ENCODE results near the gene SSR3. TPM values are rescaled to one million over a fixed set of nuclear protein-coding genes. Genes with fewer than 3 reads are reported as not detected.

Gene SSR3
- total RNA-seq, 1 donor from 2014 or later: 217 TPM

GRCh38 chr3:156587760-156588069 is 32.8 kb upstream of the SSR3 start:
- DNase-seq (ENCODE audit: low read depth): no peak
- H3K4me3 ChIP-seq (ENCODE audit: low read depth, low read length): no peak overlapping the region
- H3K27me3 ChIP-seq (ENCODE audit: control insufficient read depth, insufficient read depth, low read length): no peaks in the 10 kb centered on the region
- TF ChIP-seq CTCF (IDR thresholded peaks at IDR 0.05; ENCODE audit: insufficient read depth, low read length, poor library complexity, severe bottlenecking): no peak
- no peaks in the 10 kb centered on the region for H3K36me3 ChIP-seq (ENCODE audit: control insufficient read depth, insufficient read depth, low read length)

- DNase-seq (ENCODE audit: low read depth): no peak
- Histone ChIP-seq H3K4me3 (ENCODE audit: low read depth, low read length) (no peak overlapping the region), H3K27me3 (ENCODE audit: control insufficient read depth, insufficient read depth, low read length) (no peaks in the 10 kb centered on the region), H3K36me3 (ENCODE audit: control insufficient read depth, insufficient read depth, low read length) (no peaks in the 10 kb centered on the region)
- no peak for TF ChIP-seq CTCF (IDR thresholded peaks at IDR 0.05; ENCODE audit: insufficient read depth, low read length, poor library complexity, severe bottlenecking)
Measured at GRCh38 chr3:156586905-156587759, 32.2 kb upstream of the SSR3 start.

- Histone ChIP-seq H3K36me3 (ENCODE audit: control insufficient read depth, insufficient read depth, low read length) (no peaks in the 10 kb centered on the region), H3K27me3 (ENCODE audit: control insufficient read depth, insufficient read depth, low read length) (no peaks in the 10 kb centered on the region), H3K4me3 (ENCODE audit: low read depth, low read length) (no peak overlapping the region)
- no peak for TF ChIP-seq CTCF (IDR thresholded peaks at IDR 0.05; ENCODE audit: insufficient read depth, low read length, poor library complexity, severe bottlenecking)
- DNase-seq (ENCODE audit: low read depth): no peak
Measured at GRCh38 chr3:156583469-156583868, 28.6 kb upstream of the SSR3 start.

GRCh38 chr3:156582532-156583183 is 27.7 kb upstream of the SSR3 start:
- TF ChIP-seq CTCF (IDR thresholded peaks at IDR 0.05; ENCODE audit: insufficient read depth, low read length, poor library complexity, severe bottlenecking): no peak
- Histone ChIP-seq H3K36me3 (ENCODE audit: control insufficient read depth, insufficient read depth, low read length) (no peaks in the 10 kb centered on the region), H3K27me3 (ENCODE audit: control insufficient read depth, insufficient read depth, low read length) (no peaks in the 10 kb centered on the region), H3K4me3 (ENCODE audit: low read depth, low read length) (no peak overlapping the region)
- no peak for DNase-seq (ENCODE audit: low read depth)

GRCh38 chr3:156581954-156582353 is 27.0 kb upstream of the SSR3 start:
- Histone ChIP-seq H3K27me3 (ENCODE audit: control insufficient read depth, insufficient read depth, low read length) (no peaks in the 10 kb centered on the region), H3K4me3 (ENCODE audit: low read depth, low read length) (no peak overlapping the region), H3K36me3 (ENCODE audit: control insufficient read depth, insufficient read depth, low read length) (no peaks in the 10 kb centered on the region)
- no peak for TF ChIP-seq CTCF (IDR thresholded peaks at IDR 0.05; ENCODE audit: insufficient read depth, low read length, poor library complexity, severe bottlenecking)
- no peak for DNase-seq (ENCODE audit: low read depth)
